HepG2 (cell line): ENCODE data around the gene NUAK2. TPM values are rescaled to one million over a fixed set of nuclear protein-coding genes. Genes with fewer than 3 reads are reported as not detected.
A peak's percentile ranks its signal among the peaks of the same experiment; 100 is the strongest.

Source experiments
- ATAC-seq: fragments of 200-7000 bp; cut with Tn5 transposase; 3 replicates; pipeline ENCODE4 v1.9.1; 2020; ENCODE audit warnings: mild to moderate bottlenecking, moderate library complexity
- BruUV-seq: library from RNA; stranded (reverse); fragments of 400-500 nt; replicated peaks from 2 replicates; lab custom pipeline; 2021; lab: Mats Ljungman, UMichigan
- CTCF ChIA-PET: fragments of 300-600 bp; formaldehyde crosslinking; extraction: SDS; loops from one replicate; lab custom pipeline; 2021; ENCODE audit warnings: low total read pairs, inconsistent platforms, low intra/inter-chr PET ratio; lab: Yijun Ruan, JAX
- POLR2A ChIA-PET: fragments of 350-600 bp; sonication (Branson Sonifier 250); formaldehyde crosslinking; loops from one replicate; lab custom pipeline; 2020; ENCODE audit warnings: antibody characterized with exemption, inconsistent platforms; lab: Yijun Ruan, JAX
- DNase-seq: peaks from one replicate; pipeline ENCODE4 v3.0.0-alpha.2; 2015; ENCODE audit warnings: low spot score
- FAIRE-seq: peaks from 3 replicates; lab custom pipeline; 2011; peaks lifted over from hg19 to GRCh38; lab: Jason Lieb, UNC
- H2AFZ ChIP-seq: one replicate; pipeline ENCODE4 v1.6.1; 2011; ENCODE audit warnings: low read length, inconsistent platforms
- H3K27ac ChIP-seq: fragments of 300-600 bp; 3 replicates; pipeline ENCODE4 v1.8.0; 2011; ENCODE audit warnings: mixed run types, mild to moderate bottlenecking, mixed read lengths, low read length, inconsistent platforms; ENCODE audit not compliant: insufficient read depth; ENCODE audit errors: extremely low read length
- H3K27me3 ChIP-seq, 2 experiments: fragments of 200-600 bp in 1 of 2; 2 replicates in 1 of 2; 3 replicates in 1 of 2; pipeline versions ENCODE4 v1.6.0 to v1.8.0; 2011; ENCODE audit warnings: low read length in 2 of 2, mild to moderate bottlenecking in 2 of 2, moderate library complexity in 2 of 2, inconsistent platforms in 1 of 2; ENCODE audit not compliant: insufficient read depth in 2 of 2, control insufficient read depth in 1 of 2
- H3K36me3 ChIP-seq, 2 experiments: fragments of 200-600 bp in 1 of 2; replicated peaks in 1 of 2; 2 replicates in 1 of 2; 3 replicates in 1 of 2; pipeline versions ENCODE4 v1.5.1 to v1.8.0; 2011; ENCODE audit warnings: low read length in 2 of 2, inconsistent platforms in 1 of 2; ENCODE audit not compliant: insufficient read depth in 2 of 2, control insufficient read depth in 1 of 2
- H3K4me1 ChIP-seq: 2 replicates; pipeline ENCODE4 v1.5.1; 2012; ENCODE audit warnings: low read length, inconsistent platforms; ENCODE audit not compliant: insufficient read depth
- H3K4me2 ChIP-seq: 2 replicates; pipeline ENCODE4 v1.6.0; 2011; ENCODE audit warnings: low read depth, low read length, inconsistent platforms
- H3K4me3 ChIP-seq, 3 experiments: fragments of 200-600 bp in 1 of 3; sonication (generic), shearing (Covaris generic) in 1 of 3; replicated peaks in 1 of 3; 2 replicates each; pipeline ENCODE4 v1.5.1; 2011 to 2016; ENCODE audit warnings: low read length in 3 of 3, inconsistent platforms in 2 of 3, low read depth in 2 of 3, mild to moderate bottlenecking in 2 of 3, control low read depth in 1 of 3, mixed read lengths in 1 of 3; ENCODE audit not compliant: insufficient read depth in 1 of 3
- H3K79me2 ChIP-seq: one replicate; pipeline ENCODE4 v1.6.1; 2011; ENCODE audit warnings: low read length, inconsistent platforms; ENCODE audit not compliant: insufficient read depth
- H3K9ac ChIP-seq: 2 replicates; pipeline ENCODE4 v1.6.0; 2011; ENCODE audit warnings: mild to moderate bottlenecking, low read depth, low read length, inconsistent platforms; ENCODE audit not compliant: insufficient read depth
- H3K9me3 ChIP-seq: 2 replicates; pipeline ENCODE4 v1.5.1; 2012; ENCODE audit warnings: mild to moderate bottlenecking, low read length
- H4K20me1 ChIP-seq: 2 replicates; pipeline ENCODE4 v1.6.0; 2011; ENCODE audit warnings: inconsistent platforms, mild to moderate bottlenecking, low read length, moderate library complexity; ENCODE audit not compliant: insufficient read depth
- ATM ChIP-seq: fragments of 450-650 bp; IDR thresholded peaks from 2 replicates; pipeline ENCODE4 v1.7.1; 2017; ENCODE audit warnings: mild to moderate bottlenecking, borderline replicate concordance
- BCLAF1 ChIP-seq: fragments of 450-650 bp; IDR thresholded peaks from 2 replicates; pipeline ENCODE4 v1.6.1; 2017; ENCODE audit warnings: mild to moderate bottlenecking
- BRCA1 ChIP-seq: sonication (generic); formaldehyde crosslinking; IDR thresholded peaks from 2 replicates; pipeline ENCODE4 v1.4.0; 2020; ENCODE audit warnings: missing genetic modification reagents
- GPN1 ChIP-seq: sonication (generic); formaldehyde crosslinking; IDR thresholded peaks from 2 replicates; pipeline ENCODE4 v1.5.1; 2020; ENCODE audit warnings: missing genetic modification reagents, borderline replicate concordance
- KDM4B ChIP-seq: sonication (generic); formaldehyde crosslinking; IDR thresholded peaks from 2 replicates; pipeline ENCODE4 v1.4.0; 2020; ENCODE audit warnings: missing genetic modification reagents
- MAFG ChIP-seq: sonication (generic); formaldehyde crosslinking; IDR thresholded peaks from 2 replicates; pipeline ENCODE4 v1.5.1; 2020; ENCODE audit warnings: mild to moderate bottlenecking, missing genetic modification reagents
- NBN ChIP-seq: fragments of 450-650 bp; conservative IDR thresholded peaks from 2 replicates; pipeline ENCODE4 v1.6.1; 2017
- PPARG ChIP-seq: conservative IDR thresholded peaks from 2 replicates; pipeline ENCODE4 v1.6.1; 2016; ENCODE audit warnings: missing biosample characterization, missing genetic modification reagents
- PRDM4 ChIP-seq: sonication (generic); formaldehyde crosslinking; IDR thresholded peaks from 2 replicates; pipeline ENCODE4 v1.9.0; 2021; ENCODE audit warnings: missing genetic modification reagents, borderline replicate concordance
- ZBTB2 ChIP-seq: sonication (generic); formaldehyde crosslinking; IDR thresholded peaks from 2 replicates; pipeline ENCODE4 v1.8.0; 2022; ENCODE audit warnings: low read depth, missing genetic modification reagents
- ZFP82 ChIP-seq: sonication (generic); formaldehyde crosslinking; IDR thresholded peaks from 2 replicates; pipeline ENCODE4 v1.5.1; 2020; ENCODE audit warnings: mild to moderate bottlenecking, missing genetic modification reagents, borderline replicate concordance
- ZNF136 ChIP-seq: sonication (generic); formaldehyde crosslinking; IDR thresholded peaks from 2 replicates; pipeline ENCODE4 v1.8.1; 2022; ENCODE audit warnings: low read depth, mild to moderate bottlenecking, moderate library complexity, missing genetic modification reagents
- ZNF326 ChIP-seq: sonication (generic); formaldehyde crosslinking; IDR thresholded peaks from 2 replicates; pipeline ENCODE4 v1.4.0; 2020; ENCODE audit warnings: missing genetic modification reagents, borderline replicate concordance
- ZNF362 ChIP-seq: sonication (generic); formaldehyde crosslinking; IDR thresholded peaks from 2 replicates; pipeline ENCODE4 v1.4.0; 2020; ENCODE audit warnings: missing genetic modification reagents, mild to moderate bottlenecking, borderline replicate concordance
- ZNF761 ChIP-seq: sonication (generic); formaldehyde crosslinking; conservative IDR thresholded peaks from 2 replicates; pipeline ENCODE4 v1.4.0; 2020; ENCODE audit warnings: mild to moderate bottlenecking, missing genetic modification reagents
- WGBS: methylation state at CpG from one replicate; pipeline ENCODE4 v1.1.6; 2017; ENCODE audit warnings: low lambda C conversion rate; 5-methylcytosine and 5-hydroxymethylcytosine counted together
- in situ Hi-C: cut with HindIII; loops from 2 replicates; pipeline ENCODE4 v1.10.0; 2017; ENCODE audit warnings: low pct_unique_long_range_greater_than_20kb; ENCODE audit not compliant: extremely low pct_ligation_motif_present
- intact Hi-C: fragments of 100-400 bp; cut with micrococcal nuclease; formaldehyde crosslinking; loops from one replicate; pipeline ENCODE4 v1.10.0; 2022; ENCODE audit not compliant: unreplicated experiment
- polyA plus RNA-seq, 8 experiments: library from polyadenylated mRNA; depleted of rRNA in 3 of 8; stranded (reverse) in 7 of 8; unstranded in 1 of 8; fragments of >200 nt; fragmentation: Illumina TruSeq in 4 of 8; extraction: Trizol in 4 of 8; gene quantifications; 2 replicates each; pipeline versions ENCODE4 v1.2.1 to v1.2.3, GENCODE V29; 2011 to 2016; ENCODE audit warnings: low read depth in 4 of 8, missing spikeins in 1 of 8, mixed read lengths in 1 of 8; ENCODE audit not compliant: insufficient read depth in 1 of 8
- total RNA-seq, 5 experiments: library from RNA; depleted of rRNA; stranded (reverse); fragments of >200 nt; fragmentation: Illumina TruSeq; extraction: Trizol; gene quantifications; 2 replicates each; pipeline ENCODE4 v1.2.3, GENCODE V29; 2016; ENCODE audit warnings: low read depth in 1 of 5

NUAK2 gene
- total and polyA plus RNA-seq, 2 of the 13 experiments (the other 11 are each of a cell fraction or from before 2014, with no cell fraction given): 0.75 to 1.1 TPM

GRCh38 chr1:205287767-205288559, 33.6 kb downstream of the NUAK2 start:
- Histone ChIP-seq H3K27me3 (no peaks in the 10 kb centered on the region), H3K4me3 (no peak overlapping the region), H3K4me2 (0 out of 2 replicates have a peak overlapping the region, but pooled peaks have one; percentile 47), H3K9ac (no peak overlapping the region), H3K4me1 (peaks cover 75% of the 10 kb centered on the region), H3K9me3 (no peaks in the 10 kb centered on the region), H2AFZ (no peak overlapping the region), H3K27ac (no peak overlapping the region)
- BruUV-seq: no TSS peak
- DNase-seq: no peak
- intact Hi-C loops (no loop called here), in situ Hi-C loops (no loop called here)
- ATAC-seq: no peak
- no peak for FAIRE-seq
- CTCF ChIA-PET: no interaction called here
- 45% methylated on average over 8 of the region's 8 CpGs for WGBS
- no peak for TF ChIP-seq BRCA1
- no peak for TF ChIP-seq ZNF362
- no peak for TF ChIP-seq MAFG (CRISPR knock-in tag)
- no peak for TF ChIP-seq ZBTB2 (CRISPR knock-in tag)
- no peak for TF ChIP-seq PPARG (CRISPR knock-in tag)
- no peak for TF ChIP-seq BCLAF1
- TF ChIP-seq PRDM4 (CRISPR knock-in tag): no peak
- no peak for TF ChIP-seq ZNF761 (CRISPR knock-in tag)
- no peak for TF ChIP-seq KDM4B
- no peak for TF ChIP-seq ZNF136 (CRISPR knock-in tag)
- TF ChIP-seq ZFP82 (CRISPR knock-in tag): no peak
- TF ChIP-seq NBN: no peak
- no peak for TF ChIP-seq GPN1 (CRISPR knock-in tag)
- no peak for TF ChIP-seq ZNF326 (CRISPR knock-in tag)
- no peak for TF ChIP-seq ATM
- TF ChIP-seq, all 625 proteins: peak for 0
- no peaks in the 10 kb centered on the region for H3K36me3 ChIP-seq
- no peaks in the 10 kb centered on the region for H4K20me1 ChIP-seq
- POLR2A ChIA-PET: interaction anchor here (1.2 kb wide), 1 partner anchor 30 kb away, joined by 3 read pairs; no protein-coding TSS in a partner anchor
- H3K79me2 ChIP-seq: no peaks in the 10 kb centered on the region
